ENCODE measurements around the gene SIVA1. TPM values are rescaled to one million over a fixed set of nuclear protein-coding genes. Genes with fewer than 3 reads are reported as not detected.

The SIVA1 gene
- total RNA-seq, 4 donors from 2014 or later: 228 to 357 (median 264) TPM

- H3K27me3 ChIP-seq: no peaks in the 10 kb centered on the region
- no peak for TF ChIP-seq CTCF (IDR thresholded peaks at IDR 0.05 in 4 of 5, conservative IDR thresholded peaks at IDR 0.05 in 1 of 5)
- TF ChIP-seq POLR2A (IDR thresholded peaks at IDR 0.05): no peak
- H3K4me3 ChIP-seq: peak within 1 kb of the TSS; percentile 60 to 89 (median 70)
- no peak for DNase-seq
- intact Hi-C loops (cut with DNase I; ENCODE audit: low total_unique reads) (loop anchor here (1.0 to 5.0 kb wide), 3 partner anchors 26 to 192 kb away; partner anchors contain the start of genes CEP170B and CLBA1), in situ Hi-C loops (cut with MboI; ENCODE audit: low sequenced_read_pairs in 4 of 4) (no loop called here)
- no peaks in the 10 kb centered on the region for H3K9me3 ChIP-seq
- peak; percentile 29 to 68 for ATAC-seq
- H3K4me1 ChIP-seq: peaks cover 37 to 40% of the 10 kb centered on the region in 2 donors
- peak within 1 kb of the TSS; percentile 82 to 90 (median 86) for H3K27ac ChIP-seq
- H3K36me3 ChIP-seq: peaks cover 0 to 13% of the 10 kb centered on the region in 2 donors
Measured at GRCh38 chr14:104794993-104795780, 42.2 kb downstream of the SIVA1 start, which contains the start of gene AKT1. TSS of gene AKT1 (minus strand) at chr14:104795748. CDS start at chr14:104792643, 3,105 bp downstream.

- peak in 1 of 2 donors; percentile 64 for ATAC-seq
- Histone ChIP-seq H3K4me3 (peak overlapping the region; percentile 58 to 66 (median 66)), H3K4me1 (peaks cover 38 to 40% of the 10 kb centered on the region in 2 donors), H3K36me3 (peaks cover 0 to 6% of the 10 kb centered on the region in 2 donors), H3K27ac (peak overlapping the region; percentile 82 to 90 (median 86)), H3K9me3 (no peaks in the 10 kb centered on the region), H3K27me3 (no peaks in the 10 kb centered on the region)
- intact Hi-C loops (cut with DNase I; ENCODE audit: low total_unique reads): loop anchor here (5.0 kb wide), 2 partner anchors 71 to 191 kb away; partner anchors contain the start of genes CEP170B and CLBA1
- in situ Hi-C loops (cut with MboI; ENCODE audit: low sequenced_read_pairs in 4 of 4): no loop called here
- no peak for DNase-seq
- TF ChIP-seq POLR2A (IDR thresholded peaks at IDR 0.05) (peak; percentile 86 to 88), CTCF (IDR thresholded peaks at IDR 0.05 in 4 of 5, conservative IDR thresholded peaks at IDR 0.05 in 1 of 5) (no peak)
Measured at GRCh38 chr14:104795781-104796686, 43.1 kb downstream of the SIVA1 start.

- TF ChIP-seq POLR2A (IDR thresholded peaks at IDR 0.05) (no peak), CTCF (IDR thresholded peaks at IDR 0.05 in 4 of 5, conservative IDR thresholded peaks at IDR 0.05 in 1 of 5) (no peak)
- Histone ChIP-seq H3K4me1 (peaks cover 44% of the 10 kb centered on the region in 2 donors), H3K4me3 (peak overlapping the region in 1 of 4 donors; percentile 58), H3K36me3 (no peaks in the 10 kb centered on the region), H3K9me3 (no peaks in the 10 kb centered on the region), H3K27ac (peak overlapping the region in 3 of 4 donors; percentile 82 to 90 (median 89)), H3K27me3 (no peaks in the 10 kb centered on the region)
- DNase-seq: no peak
- ATAC-seq: no peak
- intact Hi-C loops (cut with DNase I; ENCODE audit: low total_unique reads): loop anchor here (5.0 kb wide), 2 partner anchors 71 to 191 kb away; partner anchors contain the start of genes CEP170B and CLBA1
- in situ Hi-C loops (cut with MboI; ENCODE audit: low sequenced_read_pairs in 4 of 4): no loop called here
Measured at GRCh38 chr14:104796687-104797081, 43.7 kb downstream of the SIVA1 start.

GRCh38 chr14:104797115-104798044, 44.4 kb downstream of the SIVA1 start:
- H3K36me3 ChIP-seq: no peaks in the 10 kb centered on the region
- no peak for TF ChIP-seq CTCF (IDR thresholded peaks at IDR 0.05 in 4 of 5, conservative IDR thresholded peaks at IDR 0.05 in 1 of 5)

More at GRCh38 chr14:104797115-104798044, 44.4 kb downstream of the SIVA1 start:
- Histone ChIP-seq H3K27me3 (no peaks in the 10 kb centered on the region), H3K9me3 (no peaks in the 10 kb centered on the region), H3K27ac (peak overlapping the region; percentile 28 to 90 (median 88)), H3K4me1 (peaks cover 41 to 44% of the 10 kb centered on the region in 2 donors), H3K4me3 (no peak overlapping the region)
- intact Hi-C loops (cut with DNase I; ENCODE audit: low total_unique reads) (loop anchor here (5.0 kb wide), 2 partner anchors 70 to 190 kb away; partner anchors contain the start of genes CEP170B and CLBA1), in situ Hi-C loops (cut with MboI; ENCODE audit: low sequenced_read_pairs in 4 of 4) (no loop called here)
- DNase-seq: no peak
- no peak for ATAC-seq
